GM21360 (cell line): ENCODE results near the gene IFIH1.

Experiments
- ATAC-seq: cut with Tn5 transposase; IDR thresholded peaks from one replicate; pipeline ENCODE4 v1.9.1; 2021; ENCODE audit warnings: mild to moderate bottlenecking, moderate library complexity; ENCODE audit not compliant: unreplicated experiment

Gene IFIH1

DNA sequence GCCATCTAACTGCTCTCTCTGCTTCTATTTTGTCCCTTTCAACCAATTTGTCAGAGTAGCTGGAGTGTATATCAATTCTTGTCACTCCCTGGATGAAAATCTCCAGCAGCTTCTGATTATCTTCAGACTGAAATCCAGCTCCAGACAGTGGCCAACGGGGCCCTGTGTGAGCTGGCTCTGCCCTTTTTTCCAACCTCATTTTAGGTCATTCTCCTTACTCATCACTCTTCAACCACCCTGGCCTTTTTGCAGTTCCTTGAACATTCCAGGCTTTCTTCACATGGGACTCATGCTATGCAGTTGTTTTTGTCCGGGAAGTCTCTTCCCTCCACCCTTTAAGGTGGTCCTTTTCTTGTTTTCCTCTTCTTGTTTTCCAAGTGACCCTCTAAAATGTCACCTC, 59.8 kb downstream of the IFIH1 start:
- ATAC-seq, result no peak

DNA sequence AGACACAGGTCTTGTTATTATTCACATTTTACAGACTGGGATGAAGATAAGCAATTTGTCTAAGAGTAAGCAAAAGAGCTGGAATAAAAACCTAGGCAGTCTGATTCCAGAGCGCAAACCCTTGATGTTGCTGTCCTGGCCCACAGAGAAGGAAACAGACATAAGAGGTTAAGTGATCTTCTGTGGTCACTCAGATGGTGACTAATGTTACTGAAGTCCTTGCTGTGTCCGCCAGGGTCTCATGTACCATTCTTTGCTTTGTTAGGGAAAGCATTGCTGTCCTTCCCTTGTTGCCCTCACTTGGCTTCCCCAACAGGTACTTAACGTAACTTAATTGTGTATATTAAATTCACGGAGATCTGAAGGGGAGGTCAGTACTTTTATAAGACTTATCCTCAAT, 60.3 kb downstream of the IFIH1 start:
- ATAC-seq, result no peak

DNA sequence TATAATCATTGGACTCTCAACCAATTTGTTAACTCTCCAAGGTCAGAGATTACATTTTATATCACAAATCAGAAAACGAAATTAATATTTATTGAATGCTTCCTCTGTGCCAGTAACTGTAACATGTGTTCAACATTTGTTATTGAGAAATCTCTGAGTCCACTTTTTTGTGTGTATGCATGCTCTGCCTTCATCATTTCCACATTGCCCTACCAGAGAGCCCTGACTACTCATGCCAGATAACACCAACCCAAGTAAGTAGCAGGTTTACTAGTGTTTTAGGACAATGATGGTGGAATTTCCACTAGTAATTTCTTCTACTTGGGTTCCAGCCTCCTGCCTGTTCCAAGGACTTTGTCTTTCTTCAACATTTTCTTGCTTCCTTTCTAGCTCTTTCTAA, 61.1 kb downstream of the IFIH1 start:
- no peak for ATAC-seq

DNA sequence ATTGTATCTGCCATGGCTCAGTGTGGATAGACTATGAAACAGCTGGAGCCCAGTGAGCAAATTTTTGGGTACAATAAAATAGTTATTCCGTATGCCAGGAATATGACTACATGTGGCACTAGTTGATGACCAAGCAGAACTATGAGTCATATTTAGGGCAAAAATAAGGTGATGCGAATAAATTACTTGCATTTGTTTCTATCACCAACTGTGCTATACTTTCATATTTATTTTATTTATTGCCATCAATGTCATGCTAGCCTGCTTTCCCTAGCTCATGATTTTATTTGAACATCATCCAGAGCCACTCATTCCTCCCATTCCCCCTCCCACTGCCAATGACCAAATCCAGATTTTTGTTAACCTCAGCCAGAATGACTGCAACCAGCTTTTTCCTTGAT, 61.9 kb downstream of the IFIH1 start:
- ATAC-seq, result no peak

DNA sequence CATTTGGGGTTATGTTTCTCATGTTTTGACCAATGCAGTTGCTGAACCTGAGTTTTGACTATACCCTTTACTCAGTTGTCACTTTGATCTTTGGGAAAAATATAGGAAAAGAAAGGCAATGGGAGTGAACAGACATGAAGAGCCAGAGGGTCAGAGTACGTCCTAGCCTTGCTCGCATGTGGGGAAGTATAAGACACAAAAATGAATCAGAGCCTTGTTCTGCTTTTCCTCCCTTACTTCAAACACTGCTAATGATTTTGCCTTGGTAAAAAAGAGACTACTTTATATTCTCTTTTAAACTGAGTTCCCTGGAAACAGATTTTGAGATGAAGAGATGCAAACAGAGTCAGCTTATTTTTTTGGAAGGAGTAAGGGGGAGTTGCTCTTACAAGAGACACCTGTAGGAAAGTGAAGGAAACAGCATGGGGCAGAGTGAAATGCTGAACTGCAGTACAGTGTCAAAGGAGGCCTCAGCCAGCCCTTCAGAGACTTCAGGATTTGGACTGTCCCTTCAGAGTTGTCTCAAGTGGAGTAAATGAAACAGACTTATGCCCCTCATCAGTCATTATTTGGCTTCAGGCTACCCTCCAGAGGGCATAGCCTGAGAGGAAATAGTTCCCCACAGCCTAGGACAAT, 64.1 kb downstream of the IFIH1 start:
- ATAC-seq, result no peak

DNA sequence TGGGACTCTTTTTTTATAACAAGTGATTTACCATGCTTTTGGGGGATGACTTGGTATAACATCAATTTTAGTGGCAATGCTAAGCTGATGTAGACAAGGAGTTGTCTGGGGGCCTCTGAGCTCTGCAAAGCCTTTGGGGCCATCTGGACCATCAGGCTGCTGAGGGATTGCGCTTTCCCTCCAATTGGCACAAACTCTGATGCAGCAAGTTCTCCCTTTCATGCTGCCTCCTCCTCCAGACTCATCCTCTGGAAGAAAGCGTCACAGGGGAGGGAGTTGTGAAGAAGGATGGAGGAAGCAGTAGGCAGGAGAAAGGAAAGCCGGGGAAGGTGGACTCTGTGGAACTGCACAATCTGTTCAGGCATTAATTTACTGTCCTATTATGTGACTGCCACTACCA, 65.0 kb downstream of the IFIH1 start:
- no peak for ATAC-seq

DNA sequence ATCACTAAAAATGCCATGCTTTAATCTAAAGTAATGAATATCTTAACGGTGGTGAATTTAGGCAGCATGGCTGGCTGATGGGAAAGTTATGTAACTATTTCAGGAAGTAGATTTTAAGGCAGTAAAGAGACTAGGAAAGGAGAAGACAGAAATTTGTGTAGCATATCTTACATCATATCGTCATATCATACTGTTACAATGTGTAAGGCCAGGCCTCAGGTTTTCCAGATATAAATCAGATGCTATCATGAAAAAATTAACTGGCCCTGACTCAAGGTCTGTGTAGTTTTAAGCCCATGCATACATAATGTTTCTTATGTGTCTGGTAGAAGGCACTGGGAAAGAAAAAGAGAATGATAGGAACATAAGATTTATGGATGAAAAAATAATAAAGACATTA, 66.3 kb downstream of the IFIH1 start:
- ATAC-seq, result no peak

DNA sequence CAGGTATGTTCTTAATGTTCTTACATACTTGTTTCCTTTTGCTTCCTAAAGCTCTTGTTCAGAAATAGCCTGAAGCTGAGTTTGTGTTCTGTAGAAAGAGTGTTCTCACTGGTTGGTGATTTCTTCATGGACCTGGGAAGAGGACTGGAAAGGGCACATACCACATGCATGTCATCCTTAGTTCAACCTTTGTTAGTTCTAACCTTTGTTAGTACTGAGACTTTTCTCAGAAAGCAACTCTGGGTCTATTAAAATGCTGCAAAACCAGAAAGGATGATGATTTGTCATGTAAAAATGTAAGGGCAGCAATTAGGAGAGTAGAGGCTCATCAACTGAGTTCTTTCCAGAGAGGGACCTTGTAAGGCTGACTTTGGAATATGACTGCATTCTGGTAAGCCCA, 72.7 kb downstream of the IFIH1 start:
- ATAC-seq, result no peak

DNA sequence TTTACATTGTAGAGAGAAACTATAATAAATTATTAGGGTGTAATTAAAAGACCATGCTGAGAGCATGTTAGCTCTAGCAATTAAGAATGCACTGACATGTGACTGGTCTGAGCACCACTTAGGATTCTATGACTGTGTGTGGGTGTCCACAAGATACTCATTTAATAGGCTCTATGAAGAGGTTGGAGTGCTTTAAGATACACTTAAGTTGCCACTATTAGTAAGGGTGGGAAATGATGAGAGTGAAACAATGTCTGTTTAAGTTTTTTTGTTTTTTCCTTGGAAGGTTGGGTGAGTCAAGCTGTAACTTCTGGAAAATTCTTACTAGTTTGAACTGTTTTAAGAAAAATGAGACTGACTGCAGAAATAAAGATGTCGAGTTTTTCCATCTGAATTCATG, 73.4 kb downstream of the IFIH1 start:
- no peak for ATAC-seq

DNA sequence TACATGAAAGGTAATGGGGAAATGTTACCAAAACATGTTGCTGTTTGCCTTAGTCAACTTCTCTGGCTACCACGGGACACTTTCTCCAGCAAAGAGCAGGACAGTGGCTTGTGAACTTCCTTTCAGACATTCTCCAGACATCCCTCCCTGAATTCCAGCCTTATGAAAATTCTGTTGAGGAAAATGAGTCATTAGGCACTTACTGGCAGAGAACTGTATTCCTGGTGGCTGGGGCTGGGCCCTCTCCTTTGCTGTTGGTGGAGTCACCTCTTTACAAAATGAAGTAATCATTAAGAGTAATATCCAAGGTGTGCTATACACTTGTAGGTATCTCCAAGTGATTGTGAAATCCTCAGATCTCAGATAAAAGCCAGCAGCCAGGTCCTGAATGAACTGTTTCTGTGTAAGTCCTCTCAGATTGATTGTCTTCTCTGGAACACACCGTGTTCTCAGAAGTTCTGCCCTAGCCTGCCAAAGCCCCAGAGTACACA, 73.9 kb downstream of the IFIH1 start:
- no peak for ATAC-seq

DNA sequence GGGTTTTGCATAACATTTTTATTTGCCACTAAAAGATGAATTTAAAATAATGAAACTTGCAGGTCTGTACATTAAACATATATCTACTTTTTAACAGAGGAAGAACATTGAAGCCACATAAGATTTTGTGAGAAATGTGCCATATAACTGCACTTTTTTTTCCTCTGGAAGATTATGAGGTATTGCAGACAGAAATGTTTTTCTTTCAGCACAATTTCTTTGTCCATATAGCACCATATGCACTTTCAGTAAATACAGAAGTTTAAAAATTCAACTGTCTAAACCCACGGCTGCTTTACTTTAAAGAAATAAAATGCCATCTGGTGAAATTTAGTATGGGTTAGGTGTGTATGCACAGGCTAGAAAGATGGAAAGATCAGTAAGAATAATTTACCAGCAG, 74.8 kb downstream of the IFIH1 start:
- no peak for ATAC-seq

DNA sequence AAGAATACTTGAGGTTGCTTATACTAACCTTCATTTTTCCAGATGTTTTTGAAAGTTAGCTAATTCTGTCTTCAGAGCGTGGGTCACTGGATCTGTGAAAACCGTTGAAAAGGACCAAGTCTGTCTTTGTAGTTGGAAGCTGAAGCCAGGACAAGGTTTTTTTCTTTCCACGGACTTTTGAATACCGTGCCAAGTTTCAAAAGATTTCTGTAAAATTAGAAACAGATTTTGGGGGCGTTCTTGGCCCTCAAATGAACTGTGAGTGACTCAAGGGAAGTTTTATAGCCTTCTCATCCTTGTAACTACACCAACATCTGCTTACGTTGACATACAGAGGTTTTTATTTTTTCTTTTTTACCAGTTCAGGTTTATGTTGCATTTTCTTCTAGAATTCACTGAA, 75.2 kb downstream of the IFIH1 start, which contains the start of gene FAP:
TSS of gene FAP (minus strand) at position 152 of the 400 bp plus-strand sequence. CDS start at position 34, 118 bp downstream.
- no peak for ATAC-seq

DNA sequence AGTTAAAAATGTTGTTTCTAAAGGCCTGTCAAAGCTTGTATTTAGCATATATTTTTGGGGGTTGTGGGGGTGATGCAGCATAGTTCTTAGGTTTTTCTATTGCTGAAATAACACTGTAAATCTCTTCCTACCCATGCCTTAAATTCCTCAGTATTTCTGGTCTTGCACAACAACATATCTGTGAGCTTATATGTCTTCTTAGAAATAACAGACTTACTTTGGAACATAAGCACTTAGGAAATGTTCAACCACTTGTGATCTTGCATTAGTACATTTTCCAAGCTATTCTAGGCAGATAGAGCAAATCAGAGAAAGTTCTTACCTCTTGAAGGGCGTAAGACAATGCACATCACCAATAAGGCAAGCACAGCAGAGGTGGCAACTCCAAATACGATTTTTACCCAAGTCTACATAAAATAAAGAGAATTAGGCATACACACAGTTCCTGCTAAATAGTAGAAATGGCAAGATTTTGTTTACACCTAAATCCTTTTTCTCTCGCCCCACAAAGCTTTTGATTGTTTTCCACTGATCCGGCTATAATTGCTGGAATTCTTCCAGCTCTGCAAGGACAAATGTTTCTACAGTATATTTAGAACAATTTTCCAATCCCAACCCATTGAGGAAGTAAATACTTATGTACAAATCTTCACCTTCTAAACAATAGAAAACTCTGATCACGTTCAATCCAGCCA, 75.8 kb downstream of the IFIH1 start:
- no peak for ATAC-seq

DNA sequence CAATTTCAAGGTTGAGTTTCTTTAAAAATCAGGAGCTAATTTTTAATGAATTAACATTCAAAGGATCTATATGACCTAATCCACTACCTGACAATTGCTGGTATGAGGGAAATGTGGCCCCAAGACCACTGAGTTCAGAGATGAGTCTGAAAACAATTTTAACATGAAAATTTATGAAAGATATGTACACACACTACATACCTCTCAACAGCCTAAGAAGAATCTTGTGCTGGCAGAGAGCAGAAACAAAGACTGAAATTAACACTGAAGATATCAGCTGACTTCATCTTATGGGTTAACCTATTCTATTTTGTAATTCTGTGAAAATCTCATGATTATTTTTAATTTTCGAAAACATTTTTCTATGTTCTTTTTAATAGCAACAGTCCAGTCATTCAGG, 76.9 kb downstream of the IFIH1 start:
- ATAC-seq, result no peak

DNA sequence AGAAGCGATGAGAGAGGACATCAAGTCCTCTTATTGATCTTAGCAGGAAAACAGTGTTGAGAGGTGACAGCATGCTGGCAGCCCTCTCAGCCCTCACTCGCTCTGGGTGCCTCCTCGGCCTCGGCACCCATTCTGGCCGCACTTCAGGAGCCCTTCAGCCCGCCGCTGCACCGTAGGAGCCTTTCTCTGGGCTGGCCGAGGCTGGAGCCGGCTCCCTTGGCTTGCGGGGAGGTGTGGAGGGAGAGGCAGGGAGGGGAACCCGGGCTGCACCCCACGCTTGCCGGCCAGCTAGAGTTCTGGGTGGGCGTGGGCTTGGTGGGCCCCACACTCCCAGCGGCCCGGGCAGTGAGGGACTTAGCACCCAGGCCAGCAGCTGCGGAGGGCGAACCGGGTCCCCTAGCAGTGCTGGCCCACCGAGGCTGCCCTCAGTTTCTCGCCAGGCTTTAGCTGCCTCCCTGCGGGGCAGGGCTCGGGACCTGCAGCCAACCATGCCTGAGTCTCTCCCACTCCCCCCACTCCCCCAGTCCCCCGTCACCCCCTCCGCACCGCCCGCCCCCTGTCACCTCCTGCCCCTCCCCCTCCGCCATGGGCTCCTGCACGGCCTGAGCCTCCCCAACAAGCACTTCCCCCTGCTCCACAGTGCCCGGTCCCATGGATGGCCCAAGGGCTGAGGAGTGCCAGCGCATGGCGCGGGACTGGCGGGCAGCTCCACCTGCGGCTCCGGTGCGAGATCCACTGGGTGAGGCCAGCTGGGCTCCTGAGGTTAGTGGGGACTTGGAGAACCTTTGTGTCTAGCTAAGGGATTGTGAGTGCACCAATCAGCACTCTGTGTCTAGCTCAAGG, 83.6 kb downstream of the IFIH1 start:
- ATAC-seq, result no peak

DNA sequence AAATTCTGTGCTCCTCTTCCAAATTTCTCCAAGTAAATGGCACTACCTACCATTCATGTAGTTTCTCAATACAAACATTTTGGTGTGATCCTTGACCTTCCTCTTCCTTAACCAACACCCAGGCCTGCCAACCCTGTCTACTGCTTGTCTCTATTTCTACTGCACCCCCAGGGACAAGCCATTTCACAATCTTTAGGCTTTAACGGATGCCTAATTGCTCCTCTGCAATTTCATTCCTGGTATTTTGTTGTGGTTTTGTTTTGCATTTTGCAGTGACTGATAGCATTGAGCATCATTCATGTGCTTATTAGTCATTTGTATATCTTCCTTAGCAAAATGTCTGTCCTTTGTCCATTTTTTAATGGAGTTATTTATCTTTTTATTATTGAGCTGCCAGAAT, 85.3 kb downstream of the IFIH1 start:
- ATAC-seq, result no peak

DNA sequence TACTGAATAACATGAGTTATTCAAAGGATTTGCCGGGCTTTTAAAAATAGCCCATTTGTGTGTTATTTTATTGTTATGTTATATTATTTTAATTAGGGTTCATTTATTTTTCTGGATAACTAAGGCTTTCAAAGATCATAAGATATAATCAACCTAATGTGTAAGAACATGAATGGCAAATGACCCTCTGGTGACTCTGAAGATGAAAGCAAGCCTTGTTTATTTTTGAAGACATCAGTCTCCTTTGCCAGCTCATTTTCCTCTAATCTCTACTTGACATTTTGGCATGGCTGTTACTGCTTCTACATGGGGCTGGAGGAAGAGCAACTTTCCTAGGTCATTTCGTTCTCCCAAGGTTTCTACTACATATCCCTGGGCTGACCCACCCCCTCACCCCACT, 85.8 kb downstream of the IFIH1 start:
- no peak for ATAC-seq

DNA sequence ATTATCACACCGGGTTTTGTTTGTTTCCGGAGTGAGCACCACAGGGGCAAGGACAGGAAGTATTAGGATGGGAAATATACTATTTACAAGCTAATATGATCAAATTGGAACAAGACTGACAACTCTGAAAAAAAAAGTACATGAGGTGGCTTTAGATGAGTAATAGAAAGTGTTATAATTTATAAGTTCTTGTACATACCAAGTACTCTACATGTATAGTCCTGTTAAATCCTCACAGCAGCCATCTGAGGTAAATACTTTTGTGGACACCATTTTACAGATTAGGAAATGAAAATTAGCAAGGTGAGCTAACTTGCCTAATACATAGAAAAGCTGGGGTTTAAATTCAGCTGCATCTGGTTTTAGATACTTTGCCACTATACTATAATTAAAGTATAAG, 86.5 kb downstream of the IFIH1 start:
- ATAC-seq, result no peak

DNA sequence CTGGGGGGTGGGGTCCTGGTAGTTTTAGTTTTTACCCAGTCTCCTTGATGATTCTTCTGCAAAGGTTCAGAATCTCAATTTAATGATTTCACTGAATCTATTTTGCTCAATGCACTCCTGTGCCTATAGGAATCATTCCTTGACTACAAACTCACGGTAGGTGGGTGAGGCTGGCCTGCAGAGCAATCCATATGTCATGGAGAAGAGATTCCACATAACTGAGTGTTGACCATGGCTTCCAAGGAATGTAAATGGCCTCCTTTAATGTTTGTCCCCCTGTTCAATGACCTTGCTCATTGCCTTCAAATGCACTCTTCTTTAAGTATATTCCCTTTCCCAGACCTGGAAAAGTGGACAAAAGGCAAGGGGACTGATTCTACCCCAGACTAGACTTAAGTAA, 87.7 kb downstream of the IFIH1 start:
- no peak for ATAC-seq

DNA sequence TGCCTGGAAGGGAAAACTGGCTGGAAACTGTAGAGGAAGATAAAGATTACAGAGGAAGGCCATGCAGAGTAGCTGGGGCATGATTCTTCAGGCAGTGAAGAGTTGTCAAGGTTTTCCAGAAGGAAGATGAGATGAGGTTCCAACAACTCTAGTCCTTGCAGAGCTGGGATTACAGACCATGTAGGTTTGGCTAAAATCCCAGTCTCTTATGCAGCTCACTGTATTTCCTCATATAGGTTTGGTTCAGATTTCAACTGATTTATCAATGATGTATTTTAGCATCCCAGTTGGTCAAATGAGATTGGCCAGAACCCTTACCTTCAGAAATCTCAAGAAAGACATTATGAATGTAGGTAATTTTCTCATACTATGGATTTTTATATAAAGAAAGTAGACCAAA, 91.6 kb downstream of the IFIH1 start:
- no peak for ATAC-seq

DNA sequence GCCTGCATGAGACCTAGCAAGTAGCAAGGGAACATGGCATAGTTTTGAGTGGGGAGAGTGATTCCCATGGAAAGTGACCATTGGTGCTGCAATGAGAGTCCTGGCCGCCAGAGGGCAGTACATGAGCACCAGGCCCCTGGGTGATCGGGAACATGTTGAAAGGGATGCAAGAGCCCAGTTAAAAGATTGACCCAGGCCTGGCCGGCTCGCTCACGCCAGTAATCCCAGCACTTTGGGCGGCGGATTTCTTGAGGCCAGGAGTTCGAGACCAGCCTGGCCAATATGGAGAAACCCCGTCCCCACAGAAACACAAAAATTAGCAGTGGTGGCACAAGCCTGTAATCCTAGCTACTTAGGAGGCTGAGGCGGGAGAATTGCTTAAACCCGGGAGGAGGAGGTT, 97.4 kb downstream of the IFIH1 start:
- ATAC-seq, result peak; percentile 94

DNA sequence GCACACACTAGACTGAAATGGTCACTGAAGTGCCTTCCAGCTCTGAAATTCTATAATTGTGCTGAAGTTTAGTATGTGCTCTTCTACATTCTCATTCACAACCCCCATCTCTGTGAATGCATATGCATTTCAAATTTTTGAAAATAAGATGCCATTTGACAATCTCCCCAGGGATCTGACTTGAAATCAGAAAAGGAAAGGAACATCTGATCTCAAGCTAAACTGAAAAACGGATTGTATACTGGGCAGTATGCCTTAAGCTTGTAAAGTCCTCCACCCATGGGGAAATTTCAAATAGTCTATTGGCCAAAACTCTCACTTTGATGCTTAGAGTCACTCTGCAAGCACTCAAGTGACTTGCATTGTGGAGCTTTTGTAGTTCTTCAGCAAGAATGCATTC, 98.1 kb downstream of the IFIH1 start:
- no peak for ATAC-seq
